Adrenal gland (tissue), 5 donors: ENCODE data around the gene PIGT.

ENCODE experiments used
- CTCF ChIP-seq, 6 experiments: fragments of 450-650 bp in 4 of 6; fragments of 200-600 bp in 2 of 6; sonication (generic) in 1 of 6; IDR thresholded peaks; 1 replicate in 5 of 6; 2 replicates in 1 of 6; pipeline versions ENCODE4 v1.5.1 to v1.8.0; 2016 to 2021; ENCODE audit warnings: antibody characterized with exemption in 6 of 6, mild to moderate bottlenecking in 2 of 6, moderate library complexity in 1 of 6
- POLR2A ChIP-seq, 2 donors: fragments of 450-650 bp; IDR thresholded peaks; one replicate each; pipeline ENCODE4 v1.6.1; 2017; ENCODE audit warnings: antibody characterized with exemption in 2 of 2, mild to moderate bottlenecking in 2 of 2, moderate library complexity in 1 of 2
- donor health status: DM: no; HTN: no; CAD: no.

- TF ChIP-seq CTCF (IDR thresholded peaks at IDR 0.05) = no peak
- TF ChIP-seq POLR2A (IDR thresholded peaks at IDR 0.05) = no peak
Measured at GRCh38 chr20:45387274-45387673, 28.7 kb upstream of the PIGT start.
